Activated CD4-positive, CD25-positive, alpha-beta regulatory T cell treated with anti-CD3 and anti-CD28 coated beads, Interleukin-2, amount 50 U/mL, for 24 hours (primary cell): Measurements from ENCODE around the gene ATP2B3.

ENCODE experiments used
- ATAC-seq, 2 donors: fragments of 150-1000 bp; cut with Tn5 transposase; one replicate each; pipeline ENCODE4 v1.10.0; 2021; ENCODE audit warnings: mild to moderate bottlenecking in 1 of 2, moderate library complexity in 1 of 2

ATP2B3 gene

DNA sequence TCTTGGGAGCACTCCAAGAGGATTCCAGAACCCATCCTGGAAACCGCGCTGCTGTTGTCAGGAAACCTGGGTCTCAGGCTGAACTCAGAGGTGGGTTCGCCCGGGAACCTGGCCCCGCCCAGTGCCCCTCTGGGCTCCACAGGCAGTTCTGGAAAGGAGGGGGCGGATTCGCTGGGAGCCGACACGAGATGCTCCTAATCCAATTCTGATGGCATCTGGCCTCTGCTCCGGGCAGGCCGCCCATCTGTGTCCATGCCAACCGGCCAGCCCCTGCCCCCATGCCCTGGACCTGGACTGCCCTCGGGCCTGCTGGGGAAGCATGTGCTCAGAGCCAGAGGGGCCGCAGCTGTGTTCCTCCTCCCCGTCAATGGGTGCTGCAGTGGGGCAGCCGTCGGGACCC, 21.0 kb downstream of the ATP2B3 start:
- no peak for ATAC-seq

- peak; percentile 81 to 83 for ATAC-seq
Measured at GRCh38 chrX:153539171-153539978, 21.9 kb downstream of the ATP2B3 start.

- no peak for ATAC-seq
Measured at GRCh38 chrX:153539979-153540358, 22.5 kb downstream of the ATP2B3 start.

- ATAC-seq: no peak
Measured at GRCh38 chrX:153544727-153545126, 27.3 kb downstream of the ATP2B3 start.

- no peak for ATAC-seq
Measured at GRCh38 chrX:153546386-153546785, 28.9 kb downstream of the ATP2B3 start.

GRCh38 chrX:153547195-153547594, 29.8 kb downstream of the ATP2B3 start:
- no peak for ATAC-seq

DNA sequence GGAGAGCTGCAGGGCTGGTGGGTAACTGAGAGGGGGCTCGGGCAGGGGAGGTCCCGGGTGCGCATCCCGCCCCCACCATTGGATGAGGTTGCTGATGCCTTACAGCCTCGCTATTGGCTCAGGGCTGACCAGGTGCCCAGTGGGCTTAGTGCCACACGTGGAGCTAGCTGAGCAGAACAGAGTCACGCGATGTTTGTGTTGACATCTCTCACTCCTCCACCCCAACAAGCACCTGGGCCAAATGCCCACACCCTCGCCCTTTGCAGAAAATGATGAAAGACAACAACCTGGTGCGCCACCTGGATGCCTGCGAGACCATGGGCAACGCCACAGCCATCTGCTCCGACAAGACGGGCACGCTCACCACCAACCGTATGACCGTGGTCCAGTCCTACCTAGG, 31.8 kb downstream of the ATP2B3 start:
- ATAC-seq: no peak

DNA sequence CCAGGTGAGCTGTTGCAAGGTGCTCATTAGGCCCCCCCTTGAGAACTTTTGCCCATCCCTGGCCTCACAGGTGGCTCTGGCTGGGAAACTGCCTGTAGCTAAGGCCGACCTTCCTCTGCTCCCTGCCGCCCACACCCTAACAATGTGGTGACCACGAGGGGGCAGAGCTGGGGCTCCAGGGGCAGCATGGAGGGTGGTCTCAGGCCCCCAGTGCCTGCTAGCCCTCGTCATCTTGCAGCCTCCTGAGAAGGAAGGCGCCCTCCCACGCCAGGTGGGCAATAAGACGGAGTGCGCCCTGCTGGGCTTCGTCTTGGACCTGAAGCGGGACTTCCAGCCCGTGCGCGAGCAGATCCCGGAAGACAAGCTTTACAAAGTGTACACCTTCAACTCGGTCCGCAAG, 32.4 kb downstream of the ATP2B3 start:
- no peak for ATAC-seq

GRCh38 chrX:153551135-153551534, 33.7 kb downstream of the ATP2B3 start:
- ATAC-seq: no peak

GRCh38 chrX:153554519-153555167, 37.2 kb downstream of the ATP2B3 start:
- ATAC-seq: peak in 1 of 2 donors; percentile 43

GRCh38 chrX:153556767-153557166, 39.3 kb downstream of the ATP2B3 start:
- no peak for ATAC-seq

GRCh38 chrX:153557618-153558355, 40.3 kb downstream of the ATP2B3 start:
- ATAC-seq: no peak

DNA sequence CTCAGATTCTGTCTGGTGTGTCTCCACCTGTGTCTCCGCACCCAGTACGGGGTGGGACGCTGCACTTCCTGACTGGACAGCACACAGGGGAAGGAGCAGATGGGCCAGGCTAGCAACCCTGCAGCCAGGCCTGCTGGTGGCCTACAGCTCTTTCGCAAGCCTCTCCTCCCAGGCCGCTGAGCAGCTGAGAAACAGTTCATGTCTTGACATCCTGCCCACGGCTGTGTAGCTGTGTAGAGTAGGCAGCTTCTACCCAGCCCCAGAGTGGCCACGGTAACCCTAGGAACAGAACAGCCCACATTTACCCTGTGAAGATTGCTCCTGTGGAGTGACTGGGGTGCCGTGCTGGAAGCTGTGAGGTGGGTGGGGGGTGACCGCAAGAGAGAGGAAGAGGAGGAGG, 42.6 kb downstream of the ATP2B3 start:
- no peak for ATAC-seq

DNA sequence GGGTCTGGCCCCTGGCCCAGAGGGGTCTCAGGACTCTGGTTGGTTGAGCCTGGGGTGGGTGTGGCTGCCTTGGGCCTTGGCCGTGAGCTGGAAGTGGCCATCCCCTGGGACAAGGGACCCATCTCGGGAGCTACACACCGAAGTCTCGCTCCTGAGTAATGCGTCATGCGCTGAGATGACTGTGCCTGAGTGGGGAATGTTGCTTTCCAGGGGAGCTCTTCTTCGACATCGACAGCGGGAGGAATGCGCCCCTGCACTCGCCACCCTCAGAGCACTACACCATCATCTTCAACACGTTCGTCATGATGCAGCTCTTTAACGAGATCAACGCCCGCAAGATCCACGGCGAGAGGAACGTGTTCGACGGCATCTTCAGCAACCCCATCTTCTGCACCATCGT, 43.0 kb downstream of the ATP2B3 start:
- ATAC-seq: no peak

DNA sequence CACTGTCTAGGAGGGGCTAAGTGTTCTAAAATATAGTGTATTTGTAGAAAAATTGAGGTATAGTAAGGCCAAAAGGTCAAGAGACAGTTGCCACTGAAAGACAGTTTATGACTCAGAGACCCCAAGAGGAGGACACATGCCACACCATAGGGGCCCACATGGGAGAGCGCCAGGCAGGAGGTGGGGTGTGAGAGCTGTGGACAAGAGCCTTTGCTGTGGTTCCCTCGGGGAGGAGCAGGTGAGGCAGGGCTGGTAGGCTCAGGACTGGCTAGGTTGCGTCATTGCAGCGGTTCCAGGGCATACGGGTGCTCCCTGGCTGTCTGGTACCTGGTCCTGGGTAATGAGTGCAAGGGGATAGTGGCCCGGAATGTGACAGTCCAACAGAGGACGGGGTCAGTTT, 43.9 kb downstream of the ATP2B3 start:
- ATAC-seq: no peak

DNA sequence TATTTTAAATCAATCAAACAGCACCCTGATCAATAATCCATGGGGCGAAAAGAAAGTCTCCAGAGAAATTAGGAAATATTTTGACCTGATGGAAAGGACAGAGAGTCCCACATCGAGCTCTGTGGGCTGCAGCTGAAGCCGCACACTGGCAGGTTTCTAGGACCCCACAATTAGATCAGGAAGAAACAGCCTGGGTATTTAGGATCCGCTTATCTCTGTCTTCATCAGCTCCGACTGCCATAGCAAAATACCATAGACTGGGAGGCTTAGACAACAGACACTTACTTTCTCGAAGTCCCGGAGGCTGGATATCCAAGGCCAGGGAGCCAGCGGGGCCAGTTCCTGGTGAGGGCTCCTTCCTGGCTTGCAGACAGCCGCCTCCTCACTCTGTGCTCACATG, 45.1 kb downstream of the ATP2B3 start:
- ATAC-seq: no peak

- no peak for ATAC-seq
Measured at GRCh38 chrX:153564047-153564606, 46.7 kb downstream of the ATP2B3 start.

DNA sequence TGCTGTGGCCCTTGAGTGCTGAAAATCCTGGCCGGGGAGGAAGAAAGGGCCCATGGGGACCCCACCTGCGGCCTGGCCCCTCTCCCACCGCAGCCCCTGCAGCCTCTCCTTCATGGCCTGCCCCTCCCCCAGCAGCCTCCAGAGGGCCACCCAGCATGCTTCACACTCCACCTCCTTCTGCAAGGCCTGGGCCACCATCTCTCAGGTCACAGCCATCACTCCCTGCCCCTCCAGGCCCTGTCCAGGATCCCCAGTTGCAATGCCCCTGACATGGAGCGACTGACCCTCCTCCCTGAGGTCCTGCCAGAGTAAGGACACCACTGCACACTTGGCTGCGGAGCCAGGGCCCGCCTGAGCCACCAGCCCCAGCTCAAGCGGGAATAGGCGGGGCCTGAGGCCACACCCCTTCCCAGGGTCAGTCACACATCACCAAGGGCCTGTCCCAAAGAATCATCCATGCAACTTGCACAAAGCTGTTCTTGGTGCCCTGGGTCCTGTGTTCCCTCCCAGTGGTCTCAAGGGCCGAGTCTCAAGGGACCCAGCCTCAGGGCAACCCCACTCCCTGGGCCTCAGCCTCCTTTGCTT, 48.6 kb downstream of the ATP2B3 start:
- ATAC-seq: no peak

DNA sequence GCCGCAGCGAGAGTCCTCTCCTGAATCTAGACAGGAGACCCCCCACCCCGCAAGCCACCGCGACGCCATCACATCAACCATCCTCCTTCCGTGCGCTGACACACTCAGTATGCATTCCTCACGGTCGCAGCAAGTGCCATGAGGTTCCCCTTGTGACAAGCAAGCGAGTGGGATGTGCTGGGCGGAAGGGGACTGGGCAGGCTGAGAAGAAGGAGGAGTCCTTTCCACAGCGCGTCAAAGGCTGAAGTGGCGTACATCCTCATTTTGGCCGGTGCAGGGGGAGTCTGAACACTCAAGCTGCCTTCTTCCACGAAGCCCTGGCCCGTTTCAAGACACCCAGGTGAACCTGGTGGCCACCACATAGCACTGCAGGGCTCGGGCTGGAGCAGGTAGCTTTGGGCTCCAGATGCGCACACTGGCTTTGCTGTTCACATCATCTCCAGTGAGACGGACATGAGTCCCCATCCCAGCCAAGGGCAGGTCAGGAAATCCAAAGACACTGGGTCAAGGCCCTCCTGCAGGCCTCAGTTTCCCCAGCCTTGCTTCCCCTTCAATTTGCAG, 51.1 kb downstream of the ATP2B3 start:
- no peak for ATAC-seq

DNA sequence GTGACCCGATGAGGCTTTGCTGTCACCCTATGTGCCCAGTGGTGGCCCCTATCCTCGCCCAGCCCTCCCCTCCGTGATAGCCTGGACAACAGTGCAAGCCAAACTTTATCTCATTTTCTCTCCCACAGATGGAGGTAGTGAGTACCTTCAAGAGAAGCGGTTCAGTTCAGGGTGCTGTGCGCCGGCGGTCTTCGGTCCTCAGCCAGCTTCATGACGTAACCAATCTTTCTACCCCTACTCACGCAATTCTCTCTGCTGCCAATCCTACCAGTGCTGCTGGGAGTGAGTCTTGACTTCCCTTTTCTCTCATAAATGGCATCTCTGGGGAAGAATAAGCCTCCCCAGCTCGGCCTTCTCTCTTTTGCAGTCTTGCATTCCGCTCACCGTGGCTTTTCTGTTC, 52.0 kb downstream of the ATP2B3 start:
- ATAC-seq: no peak

DNA sequence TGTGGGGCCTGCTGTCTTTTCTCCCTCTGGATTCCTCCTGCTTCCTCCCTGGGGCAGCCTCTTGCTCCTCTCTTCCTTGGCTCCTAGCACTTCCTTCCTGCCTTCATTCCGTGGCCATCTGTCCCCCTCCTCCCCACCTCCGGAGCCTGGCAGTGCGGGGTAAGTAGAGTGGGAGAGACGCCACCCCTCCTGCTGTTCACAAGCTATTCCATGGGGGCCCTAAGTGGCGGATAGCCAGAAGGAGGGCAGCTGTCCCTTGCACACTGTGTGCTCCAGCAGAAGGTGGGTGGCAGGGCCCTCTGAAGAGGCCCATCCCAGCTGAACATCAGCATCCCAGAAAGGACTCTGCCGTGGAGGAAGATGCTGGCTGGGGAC, 54.1 kb downstream of the ATP2B3 start:
- ATAC-seq: no peak

- no peak for ATAC-seq
Measured at GRCh38 chrX:153572601-153573000, 55.2 kb downstream of the ATP2B3 start.

GRCh38 chrX:153573984-153574383, 56.5 kb downstream of the ATP2B3 start:
- no peak for ATAC-seq
